GM19452 (cell line): ENCODE measurements around the gene ILF2.
"Not testable (repeated sequence)": the region's sequence is repeated elsewhere in the genome, so short reads cannot be mapped to it uniquely, and the experiment has no call there.

Experiments used
- ATAC-seq: cut with Tn5 transposase; IDR thresholded peaks from one replicate; pipeline ENCODE4 v1.9.1; 2021; ENCODE audit not compliant: unreplicated experiment

Gene ILF2

DNA sequence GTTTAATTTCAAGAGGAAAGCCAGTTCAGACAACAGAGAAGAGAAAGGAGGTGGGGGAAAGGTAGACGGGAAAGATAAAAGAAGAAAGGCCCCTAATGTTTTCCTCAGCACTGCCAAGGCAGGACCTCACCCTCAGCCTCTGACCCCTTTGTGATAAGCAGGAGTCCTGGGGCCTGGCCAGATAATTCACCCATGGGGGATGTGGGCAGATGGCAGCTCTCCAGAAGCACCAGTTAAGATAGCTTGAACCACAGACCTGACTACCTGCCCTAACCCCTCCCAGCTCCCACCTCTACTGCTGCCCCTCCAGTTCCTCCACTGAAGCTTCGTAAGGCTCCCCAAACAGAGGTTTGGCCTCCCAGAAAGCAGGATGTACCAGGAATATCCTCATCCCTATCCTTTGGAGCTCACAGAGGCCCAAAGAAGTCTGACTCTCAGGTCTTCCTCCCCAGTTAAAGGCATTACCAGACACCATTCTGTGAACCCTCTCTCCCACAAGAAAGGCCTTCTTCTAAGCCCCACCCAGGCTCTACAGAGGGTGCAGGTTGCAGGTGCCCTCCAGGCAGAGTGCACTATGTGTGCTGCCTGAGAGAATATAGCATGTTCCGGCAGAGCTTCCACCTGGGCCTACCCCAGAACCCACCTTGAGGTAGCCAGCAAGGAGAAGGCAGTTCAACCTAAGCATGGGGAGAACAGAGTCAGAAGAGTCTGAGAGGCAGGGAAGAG, 21.5 kb downstream of the ILF2 start:
- no peak for ATAC-seq

DNA sequence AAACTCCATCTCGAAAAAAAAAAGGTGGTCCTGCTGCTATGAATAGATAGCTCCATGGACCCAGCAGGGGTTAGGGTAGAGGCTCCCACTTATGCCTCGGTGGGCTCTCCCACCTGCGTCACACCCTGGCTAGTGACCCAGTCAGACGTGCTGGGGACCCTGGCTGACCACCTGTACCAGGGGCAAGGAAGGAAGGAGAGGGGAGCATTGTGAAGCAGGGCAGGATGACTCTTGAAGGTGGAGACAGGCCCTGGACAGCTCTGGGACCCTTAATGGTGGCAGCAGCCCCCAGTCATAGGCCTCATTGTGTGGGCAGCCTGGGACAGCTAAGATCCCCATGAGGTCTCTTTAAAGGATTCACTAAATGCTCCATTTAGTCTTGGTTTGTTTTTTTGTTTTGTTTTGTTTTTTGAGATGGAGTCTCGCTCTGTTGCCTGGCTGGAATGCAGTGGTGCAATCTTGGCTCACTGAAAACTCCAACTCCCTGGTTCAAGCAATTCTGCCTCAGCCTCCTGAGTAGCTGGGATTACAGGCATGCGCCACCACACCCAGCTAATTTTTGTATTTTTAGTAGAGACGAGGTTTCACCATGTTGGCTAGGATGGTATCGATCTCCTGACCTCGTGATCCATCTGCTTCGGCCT, 22.7 kb downstream of the ILF2 start:
- ATAC-seq: no peak

DNA sequence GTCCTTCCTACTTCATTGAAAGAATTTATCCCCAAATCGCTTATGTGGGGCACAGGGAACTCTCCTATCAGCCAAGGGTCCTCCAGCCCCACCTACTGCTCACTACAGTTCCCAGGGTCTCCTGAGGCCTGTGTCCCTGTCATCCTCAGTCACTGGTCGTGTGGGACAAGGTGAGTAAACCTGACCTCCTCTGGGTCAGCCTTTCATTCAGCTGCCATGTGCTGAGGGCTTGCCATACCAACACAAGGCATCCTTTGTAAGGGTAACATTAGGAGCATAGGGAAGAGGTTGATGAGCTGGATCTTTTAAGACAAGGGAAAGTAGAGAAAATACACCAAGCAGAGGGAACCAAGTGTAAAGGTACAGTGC, 23.5 kb downstream of the ILF2 start:
- ATAC-seq: no peak

DNA sequence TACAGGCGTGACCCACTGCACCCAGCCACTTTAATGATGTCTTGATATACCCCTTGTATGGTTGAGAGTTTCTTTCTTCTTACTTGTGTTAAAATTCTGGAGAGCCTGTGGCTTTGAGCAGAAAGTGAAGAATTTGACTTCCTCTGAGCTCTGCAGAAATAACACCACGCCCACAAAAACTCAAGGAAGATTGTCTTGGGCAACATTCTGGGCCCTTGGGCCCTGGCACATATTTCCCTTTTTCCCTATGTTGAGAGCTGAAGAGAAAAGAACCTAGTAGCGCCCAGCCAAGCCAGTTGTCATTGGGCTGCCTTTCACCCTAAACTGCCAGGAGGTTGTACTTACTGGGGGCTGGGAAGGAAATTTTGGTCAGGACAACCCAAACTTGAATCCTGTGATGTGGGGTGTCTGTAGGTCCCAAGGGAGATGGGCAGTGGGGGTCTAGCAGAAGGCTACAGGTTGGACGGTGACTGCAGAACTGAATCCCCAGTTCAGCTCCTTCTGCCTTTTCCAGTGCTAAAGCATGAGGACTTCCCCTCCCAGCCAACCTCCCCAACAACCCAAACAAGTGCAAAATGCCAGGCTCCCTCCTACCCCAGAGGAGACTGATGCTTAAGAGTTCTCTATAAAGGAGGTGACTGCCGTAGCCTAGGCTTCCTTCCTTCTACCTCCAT, 24.0 kb downstream of the ILF2 start:
- no peak for ATAC-seq

DNA sequence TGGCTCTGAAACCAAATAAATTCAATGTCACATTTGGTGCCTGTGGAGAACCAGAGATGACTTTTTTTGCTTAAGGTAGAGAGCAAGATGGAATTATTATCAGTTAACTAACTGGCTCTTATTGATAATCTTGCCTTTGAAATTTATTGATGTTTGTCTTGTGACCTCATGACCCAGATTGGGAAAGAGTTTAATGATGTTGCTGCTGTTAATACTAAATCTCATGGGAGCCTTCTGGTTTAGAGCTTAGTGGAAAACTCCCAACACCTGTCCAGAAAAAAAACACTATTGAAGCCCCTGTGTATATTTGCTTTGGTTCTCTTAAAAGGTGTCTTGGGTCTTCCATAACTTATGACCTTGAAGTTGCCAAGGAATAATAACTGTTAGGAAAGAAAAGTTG, 27.0 kb downstream of the ILF2 start:
- no peak for ATAC-seq

DNA sequence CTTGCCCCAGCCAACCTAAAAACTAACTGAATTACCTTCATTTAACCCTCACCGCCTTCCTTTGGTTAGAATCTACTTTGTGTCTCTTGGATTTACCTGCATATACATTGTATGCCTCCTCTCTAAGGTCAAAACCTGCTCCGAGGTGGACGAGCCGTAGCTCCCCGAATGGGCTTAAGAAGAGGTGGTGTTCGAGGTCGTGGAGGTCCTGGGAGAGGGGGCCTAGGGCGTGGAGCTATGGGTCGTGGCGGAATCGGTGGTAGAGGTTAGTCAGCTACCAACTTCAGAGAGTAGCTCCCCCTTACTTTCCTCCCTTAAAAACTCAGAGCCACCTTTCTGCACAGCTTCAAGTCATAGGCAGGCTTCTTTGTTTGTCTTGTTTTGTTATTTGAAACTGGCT, 27.7 kb downstream of the ILF2 start:
- no peak for ATAC-seq

DNA sequence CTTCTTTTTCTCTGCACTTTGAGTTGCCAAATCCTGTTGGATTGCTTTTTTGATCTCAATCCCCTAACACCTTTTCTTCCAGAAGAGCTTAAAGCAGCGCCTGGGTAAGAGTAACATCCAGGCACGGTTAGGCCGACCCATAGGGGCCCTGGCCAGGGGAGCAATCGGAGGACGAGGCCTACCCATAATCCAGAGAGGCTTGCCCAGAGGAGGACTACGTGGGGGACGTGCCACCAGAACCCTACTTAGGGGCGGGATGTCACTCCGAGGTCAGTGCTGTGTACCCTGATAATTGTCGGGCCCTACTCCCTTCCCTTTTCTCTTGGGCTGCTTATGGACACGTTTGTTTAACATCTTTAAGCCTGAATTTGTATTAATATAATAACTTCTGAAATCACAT, 28.6 kb downstream of the ILF2 start:
- ATAC-seq: no peak

DNA sequence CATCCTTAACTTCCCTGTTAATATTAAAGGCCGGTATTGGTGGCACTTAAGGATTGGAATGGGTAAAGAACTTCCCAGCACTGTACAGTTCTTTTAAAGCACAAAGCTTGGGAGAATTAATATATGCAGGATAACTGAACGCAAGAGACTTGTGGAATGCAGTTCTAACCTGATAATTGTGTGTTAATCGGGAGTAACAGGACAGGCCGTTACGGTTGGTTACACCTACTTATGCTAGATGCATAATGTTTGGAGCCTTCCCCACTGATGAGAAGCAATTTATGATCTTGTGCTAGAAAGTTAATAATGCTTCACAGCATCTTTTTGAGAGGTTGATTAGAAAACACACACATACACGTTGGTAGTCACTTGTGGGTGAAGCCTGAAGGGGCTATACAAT, 29.9 kb downstream of the ILF2 start:
- ATAC-seq: no peak

DNA sequence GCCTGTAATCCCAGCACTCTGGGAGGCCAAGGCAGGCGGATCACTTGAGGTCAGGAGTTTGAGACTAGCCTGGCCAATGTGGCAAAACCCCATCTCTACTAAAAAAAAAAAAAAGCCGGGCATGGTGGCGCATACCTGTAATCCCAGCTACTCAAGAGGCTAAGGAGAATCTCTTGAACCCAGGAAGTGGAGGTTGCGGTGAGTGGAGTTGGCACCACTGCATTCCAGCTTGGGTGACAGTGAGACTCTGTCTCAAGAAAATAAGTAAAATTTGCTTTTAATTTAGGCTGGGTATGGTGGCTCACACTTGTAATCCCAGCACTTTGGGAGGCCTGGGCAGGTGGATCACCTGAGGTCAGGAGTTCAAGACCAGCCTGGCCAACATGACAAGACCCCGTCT, 30.6 kb downstream of the ILF2 start:
- ATAC-seq: not testable (repeated sequence)

DNA sequence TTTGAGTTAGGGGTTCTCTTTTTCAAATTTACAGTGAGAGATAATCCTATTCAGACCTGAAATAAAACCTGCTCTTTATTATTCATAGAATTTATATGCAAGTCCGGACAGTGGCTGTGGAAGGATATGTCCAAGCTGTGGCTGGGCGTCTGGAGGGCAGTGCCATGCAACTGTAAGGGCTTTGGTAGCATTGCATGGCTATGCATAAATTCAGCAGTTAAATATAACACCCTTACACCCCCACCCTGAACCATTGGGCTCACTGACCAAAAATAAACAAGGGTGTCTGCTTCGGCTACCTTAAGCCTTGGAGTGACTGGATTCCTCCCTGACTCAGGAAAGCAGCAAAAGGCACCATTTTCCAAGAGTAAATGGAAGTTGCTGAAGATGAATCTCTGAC, 31.5 kb downstream of the ILF2 start:
- ATAC-seq: no peak

DNA sequence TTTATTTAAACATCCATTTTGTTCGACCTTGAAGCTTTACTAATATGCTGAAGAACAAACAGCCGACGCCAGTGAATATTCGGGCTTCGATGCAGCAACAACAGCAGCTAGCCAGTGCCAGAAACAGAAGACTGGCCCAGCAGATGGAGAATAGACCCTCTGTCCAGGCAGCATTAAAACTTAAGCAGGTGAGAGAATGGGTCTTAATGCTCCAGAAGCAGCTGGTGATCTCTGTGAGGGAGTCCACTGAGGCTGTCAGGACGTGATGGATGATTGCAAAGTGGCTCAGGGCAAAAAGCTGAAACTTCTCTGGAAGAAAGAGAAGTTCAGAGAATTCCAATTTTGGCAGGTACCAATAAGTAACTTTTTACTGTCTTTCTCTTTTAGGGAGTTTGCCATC, 32.5 kb downstream of the ILF2 start:
- ATAC-seq: no peak

DNA sequence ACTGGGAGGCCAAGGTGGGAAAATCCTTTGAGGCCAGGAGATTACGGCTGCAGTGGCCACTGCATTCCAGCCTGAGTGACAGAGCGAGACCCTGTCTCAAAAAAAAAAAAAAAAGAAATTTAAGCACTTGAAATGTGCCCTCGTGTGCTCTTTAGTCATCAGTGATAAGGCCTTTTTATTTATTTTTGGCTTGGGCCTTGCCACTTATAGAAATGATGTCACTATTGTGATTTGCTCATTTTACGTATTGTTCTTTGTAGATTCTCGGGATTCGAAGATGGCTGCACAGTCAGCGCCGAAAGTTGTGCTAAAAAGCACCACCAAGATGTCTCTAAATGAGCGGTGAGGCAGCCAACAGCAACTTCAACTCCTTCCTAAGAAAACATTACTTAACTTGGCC, 34.5 kb downstream of the ILF2 start:
- no peak for ATAC-seq

DNA sequence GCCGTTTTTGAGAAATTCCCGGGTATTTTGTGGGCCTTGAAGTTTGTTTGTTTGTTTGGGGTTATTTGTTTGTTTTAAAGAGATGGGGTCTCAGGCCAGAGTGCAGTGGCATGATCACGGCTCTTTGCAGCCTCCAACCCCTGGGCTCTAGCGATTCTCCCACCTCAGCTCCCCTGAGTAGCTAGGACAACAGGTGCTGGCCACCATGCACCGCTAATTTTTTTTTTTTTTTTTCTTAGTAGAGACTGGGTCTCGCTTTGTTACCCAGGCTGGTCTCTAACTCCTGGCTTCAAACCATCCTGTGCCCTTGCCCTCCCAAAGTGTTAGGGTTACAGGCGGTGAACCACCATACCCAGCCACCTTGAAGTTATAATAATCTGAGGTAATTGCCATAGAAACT, 34.9 kb downstream of the ILF2 start:
- ATAC-seq: no peak

DNA sequence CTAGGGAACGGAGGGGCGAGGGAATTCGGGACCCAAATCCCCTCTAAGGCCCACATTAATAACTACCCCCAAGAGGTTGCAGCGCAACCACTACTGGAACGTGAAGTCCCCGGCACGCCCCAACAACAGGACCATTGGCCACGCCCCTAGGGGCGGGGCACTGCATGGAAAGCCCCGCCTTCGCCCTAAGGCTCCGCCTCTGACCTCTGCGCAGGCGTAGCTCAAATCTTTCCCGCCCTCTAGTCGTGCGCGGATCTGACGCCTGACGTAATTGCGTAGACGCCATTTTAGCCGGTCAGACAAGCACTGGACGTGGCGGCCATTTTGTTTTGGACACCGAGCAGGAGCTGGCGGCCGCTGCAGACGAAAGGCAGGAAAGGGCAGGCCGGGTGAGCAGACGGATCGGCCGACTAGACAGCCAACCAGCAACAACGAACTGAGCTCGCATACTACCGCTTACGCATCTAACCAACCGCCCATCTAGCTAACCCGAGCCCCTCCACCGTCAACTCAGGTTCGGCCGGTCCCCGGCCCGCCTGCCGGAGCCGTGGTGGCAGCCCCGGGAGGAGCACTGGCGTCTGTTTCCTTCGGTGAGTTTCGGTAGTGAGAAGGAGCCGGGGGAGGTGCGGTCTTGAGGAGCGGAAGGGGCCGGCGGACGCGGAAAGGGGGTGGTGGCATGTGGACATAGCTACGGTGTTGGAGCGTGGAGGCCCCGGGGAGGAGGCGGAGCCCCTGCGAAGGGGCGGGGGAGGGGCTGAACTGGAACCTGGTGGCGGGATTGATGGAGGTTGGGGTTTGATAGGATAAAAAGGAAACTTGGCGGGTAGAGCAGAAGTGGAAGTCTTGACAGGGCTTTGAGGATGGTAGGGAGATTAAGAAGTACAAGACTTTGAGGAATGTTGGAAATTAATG, 36.8 kb downstream of the ILF2 start, which contains the start of gene CHTOP:
Gene CHTOP (plus strand): TSS at position 313 of the 912 bp plus-strand sequence. CDS start 2,523 bp downstream, outside the sequence.
- peak; percentile 86 for ATAC-seq

DNA sequence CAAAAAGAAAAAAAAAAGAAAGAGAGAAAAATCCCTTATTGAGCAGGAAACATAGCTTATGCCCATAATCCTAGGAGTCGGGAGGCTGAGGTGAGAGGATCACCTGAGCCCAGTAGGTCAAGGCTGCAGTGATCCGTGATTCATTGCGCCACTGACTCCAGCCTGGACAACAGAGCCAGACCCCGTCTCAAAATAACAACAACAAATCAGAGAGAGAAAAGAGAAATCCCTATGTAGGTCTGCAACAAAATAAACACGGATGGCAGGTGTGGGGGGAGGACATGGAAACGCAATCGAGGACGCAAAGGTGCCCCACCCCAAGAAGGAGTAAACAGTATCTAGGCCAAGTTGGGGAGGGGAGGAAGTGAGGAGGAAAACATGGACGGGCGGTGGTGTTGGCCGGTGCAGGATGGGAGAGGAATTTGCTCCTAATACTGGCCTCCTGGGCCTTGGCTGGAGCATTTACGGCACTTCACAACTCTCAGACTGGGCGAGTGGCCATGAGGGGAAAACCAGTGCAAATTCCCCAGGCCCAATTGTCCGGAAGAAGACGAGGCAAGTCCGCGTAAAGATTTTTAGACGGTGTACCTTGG, 37.5 kb downstream of the ILF2 start:
- ATAC-seq: peak; percentile 0

DNA sequence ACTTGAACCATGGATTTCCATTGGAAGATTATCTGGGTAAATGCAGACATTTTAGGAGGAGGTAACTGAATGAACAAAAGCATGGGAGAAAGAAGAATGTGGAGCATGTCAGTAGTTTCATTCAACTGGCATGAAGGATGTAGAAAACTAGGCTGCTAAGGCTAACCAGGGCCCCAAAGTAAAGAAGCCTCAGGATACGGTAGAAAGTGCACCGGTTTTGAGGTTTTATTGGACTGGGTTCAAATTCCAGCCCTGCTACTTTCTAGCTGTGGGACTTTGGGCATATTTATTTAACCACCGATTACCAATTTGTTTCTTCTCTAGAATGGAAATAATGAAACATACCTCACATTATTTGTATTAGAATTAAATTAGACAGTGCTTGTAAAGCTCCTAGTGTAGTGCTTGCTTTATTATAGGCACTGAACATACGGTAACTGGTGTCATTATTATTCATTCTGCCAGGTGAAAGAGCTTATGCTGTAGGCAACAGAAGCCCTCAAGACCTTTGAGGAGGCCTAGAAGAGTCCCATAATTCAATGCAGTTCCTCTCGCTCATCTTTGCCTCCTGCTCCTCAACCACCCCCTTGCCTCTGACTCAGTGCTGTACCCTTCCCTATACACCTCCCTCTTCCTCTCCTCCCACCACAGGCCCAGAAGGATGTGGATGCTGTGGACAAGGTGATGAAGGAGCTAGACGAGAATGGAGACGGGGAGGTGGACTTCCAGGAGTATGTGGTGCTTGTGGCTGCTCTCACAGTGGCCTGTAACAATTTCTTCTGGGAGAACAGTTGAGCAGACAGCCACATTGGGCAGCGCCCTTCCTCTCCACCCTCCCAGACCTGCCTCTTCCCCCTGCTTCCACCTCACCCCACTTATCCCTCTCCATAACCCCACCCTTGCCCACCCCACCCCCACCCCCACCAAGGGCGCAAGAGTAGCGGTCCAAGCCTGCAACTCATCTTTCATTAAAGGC, 39.5 kb downstream of the ILF2 start:
- no peak for ATAC-seq

DNA sequence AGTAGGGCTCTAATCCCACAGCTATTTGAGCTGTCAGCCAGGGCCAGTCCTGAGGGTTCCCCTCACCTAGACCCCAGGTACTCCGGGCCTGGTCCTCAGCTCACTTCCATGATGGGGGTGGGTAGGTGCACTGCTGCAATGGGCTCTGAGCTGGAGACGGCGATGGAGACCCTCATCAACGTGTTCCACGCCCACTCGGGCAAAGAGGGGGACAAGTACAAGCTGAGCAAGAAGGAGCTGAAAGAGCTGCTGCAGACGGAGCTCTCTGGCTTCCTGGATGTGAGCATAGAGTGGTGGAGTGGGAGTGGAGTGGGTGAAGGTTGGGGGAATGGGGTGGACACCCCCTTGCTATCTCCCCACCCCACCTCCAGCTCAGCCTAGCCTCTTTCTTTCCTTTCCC, 40.4 kb downstream of the ILF2 start:
- no peak for ATAC-seq

DNA sequence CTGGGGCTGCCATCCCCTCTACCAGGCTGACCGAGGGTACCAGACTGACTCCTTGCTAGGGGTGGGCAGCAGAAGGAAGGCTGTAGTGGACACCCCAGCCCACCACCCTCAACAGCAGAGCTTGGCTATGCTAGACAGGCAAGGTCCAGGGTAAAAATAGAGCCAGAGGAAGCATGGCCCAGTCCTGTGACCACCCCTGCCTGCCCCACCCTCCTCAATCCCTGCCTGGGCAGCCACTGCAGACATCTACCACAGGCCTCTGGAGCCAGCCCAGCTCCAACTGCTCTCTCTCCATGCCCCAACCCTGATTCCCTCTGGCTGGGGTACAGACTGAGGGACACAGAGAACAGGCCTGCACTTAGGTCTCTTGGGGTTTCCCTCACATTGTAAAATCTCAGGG, 40.8 kb downstream of the ILF2 start:
- no peak for ATAC-seq

DNA sequence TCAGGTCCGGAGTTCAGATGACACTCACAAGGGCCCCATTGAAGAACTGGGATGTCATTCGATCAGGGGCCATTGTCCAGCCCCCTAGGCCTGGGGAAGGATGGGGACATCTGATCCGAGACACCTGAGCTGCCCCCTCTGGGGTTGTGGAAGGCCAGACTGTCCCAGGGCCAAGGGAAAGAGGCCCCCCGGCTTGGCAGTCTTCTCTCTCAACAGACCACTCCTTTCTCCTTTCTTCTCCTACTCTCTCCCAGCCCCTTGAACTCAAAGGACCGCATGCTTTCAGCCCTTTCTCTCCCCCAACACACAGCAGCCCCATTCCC, 41.5 kb downstream of the ILF2 start:
- ATAC-seq: no peak
